ENCODE results near the gene TMSB4X. TPM values are rescaled to one million over a fixed set of nuclear protein-coding genes. Genes with fewer than 3 reads are reported as not detected.

The TMSB4X gene
- total RNA-seq, 1 donor, result 7,483 TPM

- no peak overlapping the region for H3K4me3 ChIP-seq (ENCODE audit: low read depth, low read length)
- TF ChIP-seq, protein P1, sequence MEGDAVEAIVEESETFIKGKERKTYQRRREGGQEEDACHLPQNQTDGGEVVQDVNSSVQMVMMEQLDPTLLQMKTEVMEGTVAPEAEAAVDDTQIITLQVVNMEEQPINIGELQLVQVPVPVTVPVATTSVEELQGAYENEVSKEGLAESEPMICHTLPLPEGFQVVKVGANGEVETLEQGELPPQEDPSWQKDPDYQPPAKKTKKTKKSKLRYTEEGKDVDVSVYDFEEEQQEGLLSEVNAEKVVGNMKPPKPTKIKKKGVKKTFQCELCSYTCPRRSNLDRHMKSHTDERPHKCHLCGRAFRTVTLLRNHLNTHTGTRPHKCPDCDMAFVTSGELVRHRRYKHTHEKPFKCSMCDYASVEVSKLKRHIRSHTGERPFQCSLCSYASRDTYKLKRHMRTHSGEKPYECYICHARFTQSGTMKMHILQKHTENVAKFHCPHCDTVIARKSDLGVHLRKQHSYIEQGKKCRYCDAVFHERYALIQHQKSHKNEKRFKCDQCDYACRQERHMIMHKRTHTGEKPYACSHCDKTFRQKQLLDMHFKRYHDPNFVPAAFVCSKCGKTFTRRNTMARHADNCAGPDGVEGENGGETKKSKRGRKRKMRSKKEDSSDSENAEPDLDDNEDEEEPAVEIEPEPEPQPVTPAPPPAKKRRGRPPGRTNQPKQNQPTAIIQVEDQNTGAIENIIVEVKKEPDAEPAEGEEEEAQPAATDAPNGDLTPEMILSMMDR (IDR thresholded peaks at IDR 0.05; ENCODE audit: insufficient read depth, low read depth, low read length), result no peak
- DNase-seq (ENCODE audit: low read depth), result no peak
Measured at GRCh38 chrX:13023979-13024378, 49.1 kb downstream of the TMSB4X start.

GRCh38 chrX:13024986-13025385 is 50.1 kb downstream of the TMSB4X start:
- no peak overlapping the region for H3K4me3 ChIP-seq (ENCODE audit: low read depth, low read length)
- TF ChIP-seq, protein P1 (IDR thresholded peaks at IDR 0.05; ENCODE audit: insufficient read depth, low read depth, low read length), result no peak
- DNase-seq (ENCODE audit: low read depth), result no peak

Other genes starting within 250 kb of the TMSB4X start
- gene PRPS2, start 183.7 kb upstream of the TMSB4X start, total RNA-seq, result 21.6 and 30.2 TPM in 2 replicates
- gene TLR7, start 108.0 kb upstream of the TMSB4X start, total RNA-seq, result not detected in 2 replicates
- not detected in 2 replicates for gene TLR8, start 68.5 kb upstream of the TMSB4X start, total RNA-seq
- gene FAM9C, start 69.5 kb downstream of the TMSB4X start, total RNA-seq, result under 0.01 TPM in 2 replicates

Data from fibroblast of villous mesenchyme (primary cell).